ENCODE data around the gene TPSB2. TPM values are rescaled to one million over a fixed set of nuclear protein-coding genes. Genes with fewer than 3 reads are reported as not detected.
"Not testable (repeated sequence)": the region's sequence is repeated elsewhere in the genome, so short reads cannot be mapped to it uniquely, and the experiment has no call there.

Gene TPSB2
- total RNA-seq, 1 donor from 2014 or later, result 22.1 TPM

DNA sequence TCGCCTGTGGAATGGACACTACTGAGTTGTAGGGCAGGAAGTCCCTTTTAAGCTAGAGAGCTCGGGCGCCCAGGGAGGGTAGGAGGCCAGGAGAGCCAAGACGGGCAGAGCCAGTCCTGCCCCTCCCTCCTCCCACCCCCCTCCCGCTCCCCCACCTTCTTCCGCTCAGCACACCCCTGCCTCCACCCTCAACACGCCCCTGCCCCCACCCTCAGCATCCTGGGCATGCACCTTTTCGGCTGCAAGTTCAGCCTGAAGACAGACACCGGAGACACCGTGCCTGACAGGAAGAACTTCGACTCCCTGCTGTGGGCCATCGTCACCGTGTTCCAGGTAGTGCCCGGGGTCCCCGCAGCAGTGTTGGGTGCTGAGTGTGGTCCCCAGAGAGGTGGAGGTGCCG lies 23.2 kb downstream of the TPSB2 start:
- no peak for DNase-seq (ENCODE audit: low spot score)

DNA sequence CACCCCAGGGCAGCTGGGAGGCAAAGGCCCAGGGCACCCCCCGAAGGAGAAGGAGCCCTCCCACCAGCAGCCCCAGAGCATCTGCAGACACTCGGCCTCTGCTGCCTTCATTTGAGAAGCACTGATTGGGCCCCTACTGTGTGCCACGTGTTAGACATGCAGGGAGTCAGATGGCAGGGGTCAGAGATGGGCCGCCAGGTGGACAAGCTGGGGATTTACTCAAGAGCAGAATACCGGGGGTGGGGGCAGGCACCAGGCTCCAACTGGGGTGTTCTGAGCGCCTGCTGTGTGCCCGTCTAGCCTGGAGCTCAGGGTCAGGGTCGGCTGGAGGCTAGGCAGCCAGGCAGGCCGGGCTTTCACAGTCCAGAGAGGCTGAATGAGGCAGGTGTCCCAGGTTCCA lies 23.7 kb downstream of the TPSB2 start:
- DNase-seq (ENCODE audit: low spot score), result no peak

DNA sequence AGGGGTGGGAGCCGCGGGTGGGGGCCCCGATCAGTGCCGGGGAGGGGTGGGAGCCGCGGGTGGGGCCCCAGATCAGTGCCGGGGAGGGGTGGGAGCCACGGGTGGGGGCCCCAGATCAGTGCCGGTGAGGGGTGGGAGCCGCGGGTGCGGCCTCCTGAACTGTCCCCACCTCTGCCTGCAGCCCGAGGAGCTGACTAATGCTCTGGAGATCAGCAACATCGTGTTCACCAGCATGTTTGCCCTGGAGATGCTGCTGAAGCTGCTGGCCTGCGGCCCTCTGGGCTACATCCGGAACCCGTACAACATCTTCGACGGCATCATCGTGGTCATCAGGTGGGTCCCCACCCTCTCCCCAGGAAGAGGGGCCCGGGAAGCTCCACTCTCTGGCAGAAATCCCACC lies 25.1 kb downstream of the TPSB2 start:
- DNase-seq (ENCODE audit: low spot score), result no peak

DNA sequence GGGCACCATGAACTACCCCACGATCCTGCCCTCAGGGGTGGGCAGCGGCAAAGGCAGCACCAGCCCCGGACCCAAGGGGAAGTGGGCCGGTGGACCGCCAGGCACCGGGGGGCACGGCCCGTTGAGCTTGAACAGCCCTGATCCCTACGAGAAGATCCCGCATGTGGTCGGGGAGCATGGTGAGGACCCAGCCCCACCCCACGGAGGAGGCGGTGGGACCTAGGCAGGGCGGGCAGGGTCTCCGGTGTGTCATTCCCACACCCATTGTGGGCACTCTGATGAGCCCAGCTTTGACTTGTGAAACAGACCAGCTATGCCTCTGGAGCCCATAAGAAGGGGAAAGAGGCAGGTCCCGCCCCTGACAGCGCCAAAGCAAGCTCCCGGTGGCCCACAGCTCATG lies 27.7 kb downstream of the TPSB2 start:
- no peak for DNase-seq (ENCODE audit: low spot score)

DNA sequence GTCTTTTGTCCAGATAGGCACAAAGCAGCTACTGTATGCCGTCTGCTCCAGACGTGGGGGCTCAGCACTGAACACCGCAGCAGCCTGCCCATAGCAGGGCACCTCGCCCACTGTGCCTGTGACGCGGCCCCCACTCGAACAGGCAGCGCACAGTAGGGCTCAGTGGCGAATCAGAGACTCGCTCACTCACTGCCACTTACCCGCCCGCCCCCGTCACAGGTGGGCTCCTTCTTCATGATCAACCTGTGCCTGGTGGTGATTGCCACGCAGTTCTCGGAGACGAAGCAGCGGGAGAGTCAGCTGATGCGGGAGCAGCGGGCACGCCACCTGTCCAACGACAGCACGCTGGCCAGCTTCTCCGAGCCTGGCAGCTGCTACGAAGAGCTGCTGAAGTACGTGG lies 28.5 kb downstream of the TPSB2 start:
- DNase-seq (ENCODE audit: low spot score), result no peak

DNA sequence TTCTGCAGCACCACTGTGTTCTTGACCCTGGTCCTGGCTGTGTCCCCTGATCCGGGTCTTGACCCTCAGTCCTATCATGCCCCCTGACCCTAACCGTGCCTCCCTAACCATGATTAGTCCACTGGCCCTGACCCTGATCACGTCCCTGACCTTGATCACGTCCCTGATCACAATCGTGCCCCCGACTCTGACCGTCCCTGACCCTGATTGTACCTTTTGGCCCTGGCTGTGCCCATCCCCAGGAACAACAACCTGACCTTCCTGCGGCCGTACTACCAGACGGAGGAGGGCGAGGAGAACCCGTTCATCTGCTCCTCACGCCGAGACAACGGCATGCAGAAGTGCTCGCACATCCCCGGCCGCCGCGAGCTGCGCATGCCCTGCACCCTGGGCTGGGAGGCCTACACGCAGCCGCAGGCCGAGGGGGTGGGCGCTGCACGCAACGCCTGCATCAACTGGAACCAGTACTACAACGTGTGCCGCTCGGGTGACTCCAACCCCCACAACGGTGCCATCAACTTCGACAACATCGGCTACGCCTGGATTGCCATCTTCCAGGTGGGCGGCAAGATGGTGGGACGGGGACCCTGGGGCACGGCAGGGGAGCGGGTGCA lies 29.9 kb downstream of the TPSB2 start:
- DNase-seq (ENCODE audit: low spot score), result no peak

DNA sequence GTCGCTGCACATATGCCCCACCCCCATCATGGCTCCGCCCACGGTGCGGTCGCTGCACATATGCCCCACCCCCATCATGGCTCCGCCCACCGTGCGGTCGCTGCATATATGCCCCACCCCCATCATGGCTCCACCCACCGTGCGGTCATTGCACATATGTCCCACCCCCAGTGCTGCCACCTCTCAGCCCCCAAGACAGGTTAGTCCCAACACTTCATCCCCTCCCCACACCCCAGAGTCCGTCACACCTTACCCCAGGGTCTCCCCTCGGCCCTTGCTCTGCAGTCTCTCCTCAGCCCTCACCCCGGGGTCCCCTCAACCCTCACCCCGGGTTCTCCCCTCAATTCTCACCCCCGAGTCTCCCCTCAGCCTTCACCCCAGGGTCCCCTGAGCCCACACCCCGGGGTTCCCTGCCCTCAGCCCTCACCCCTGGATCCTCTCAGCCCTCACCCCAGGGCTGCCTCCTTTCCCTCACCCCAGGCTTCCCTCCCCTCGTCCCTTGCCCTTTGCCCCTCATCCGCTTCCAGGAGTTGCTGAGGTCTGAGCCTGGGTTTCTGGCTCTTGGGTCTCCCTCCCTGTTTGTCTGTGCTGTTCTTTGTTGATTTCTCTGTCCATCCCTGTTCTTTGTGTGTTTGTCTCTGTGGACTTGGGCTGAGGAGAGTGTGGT lies 30.5 kb downstream of the TPSB2 start:
- DNase-seq (ENCODE audit: low spot score), result no peak

DNA sequence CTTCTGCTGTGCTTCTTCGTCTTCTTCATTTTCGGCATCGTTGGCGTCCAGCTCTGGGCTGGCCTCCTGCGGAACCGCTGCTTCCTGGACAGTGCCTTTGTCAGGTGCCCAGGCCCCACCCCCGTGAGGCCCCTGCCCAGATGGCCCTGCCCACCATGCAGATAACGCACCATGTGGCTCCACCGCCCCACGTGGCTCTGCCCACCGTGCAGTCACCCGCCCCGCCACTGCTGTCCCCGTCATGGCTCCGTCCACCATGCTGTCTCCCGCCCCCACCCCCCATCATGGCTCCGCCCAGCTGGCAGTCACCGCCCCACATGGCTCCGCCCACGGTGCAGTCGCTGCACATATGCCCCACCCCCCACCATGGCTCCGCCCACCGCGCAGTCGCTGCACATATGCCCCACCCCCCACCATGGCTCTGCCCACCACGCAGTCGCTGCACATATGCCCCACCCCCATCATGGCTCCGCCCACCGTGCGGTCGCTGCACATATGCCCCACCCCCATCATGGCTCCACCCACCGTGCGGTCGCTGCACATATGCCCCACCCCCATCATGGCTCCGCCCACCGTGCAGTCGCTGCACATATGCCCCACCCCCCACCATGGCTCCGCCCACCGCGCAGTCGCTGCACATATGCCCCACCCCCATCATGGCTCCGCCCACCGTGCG lies 31.2 kb downstream of the TPSB2 start:
- not testable (repeated sequence) for DNase-seq (ENCODE audit: low spot score)

DNA sequence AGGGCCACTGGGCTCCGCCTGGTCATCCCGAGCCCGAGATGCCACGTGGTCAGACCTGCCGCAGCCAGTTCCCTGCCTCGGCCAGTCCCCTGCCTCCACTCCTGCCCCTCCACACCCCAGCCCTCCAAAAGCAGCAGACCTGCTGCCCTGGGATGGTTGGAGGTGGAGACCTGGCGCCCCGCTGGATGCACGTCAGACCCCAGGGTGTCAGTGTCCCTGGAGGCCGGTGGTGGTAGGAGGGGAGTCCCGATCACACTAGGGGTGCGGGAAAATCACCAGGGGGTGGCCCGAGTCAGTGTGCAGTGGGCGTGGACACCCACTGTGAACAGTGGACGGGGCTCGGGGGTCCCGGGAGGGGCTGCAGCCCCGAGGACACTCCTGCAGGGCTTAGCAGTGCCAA lies 31.8 kb downstream of the TPSB2 start:
- DNase-seq (ENCODE audit: low spot score), result no peak

DNA sequence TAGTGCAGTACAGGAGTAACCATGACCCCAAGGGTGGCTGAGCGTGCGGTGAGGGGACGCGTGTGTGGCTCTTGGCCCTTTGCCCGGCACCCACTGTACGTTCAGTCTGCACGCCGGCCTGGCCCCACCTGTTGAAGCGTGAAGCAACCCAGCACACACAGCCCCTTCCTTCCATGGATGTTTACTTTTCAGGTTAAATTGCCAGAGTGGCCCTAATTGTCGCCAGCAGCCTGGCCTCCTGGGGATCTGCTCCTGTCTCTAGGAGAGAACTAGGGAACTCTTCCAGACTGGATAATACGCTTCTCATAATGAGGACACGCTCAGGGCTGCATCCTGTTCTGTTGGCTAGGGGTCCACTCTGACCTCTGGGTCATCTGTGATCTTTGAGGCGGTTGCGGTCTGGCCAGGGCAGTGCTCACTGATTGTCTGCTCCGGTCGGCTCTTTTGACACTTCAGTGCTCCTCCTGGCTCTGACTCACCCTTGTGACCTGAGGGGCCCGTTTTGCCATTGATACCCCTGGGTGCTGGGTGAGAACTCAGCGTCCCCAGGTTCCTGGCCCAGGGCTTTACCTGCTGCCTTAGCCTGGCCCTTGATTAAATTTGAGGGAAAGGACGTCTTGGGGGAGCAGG lies 32.6 kb downstream of the TPSB2 start:
- no peak for DNase-seq (ENCODE audit: low spot score)

DNA sequence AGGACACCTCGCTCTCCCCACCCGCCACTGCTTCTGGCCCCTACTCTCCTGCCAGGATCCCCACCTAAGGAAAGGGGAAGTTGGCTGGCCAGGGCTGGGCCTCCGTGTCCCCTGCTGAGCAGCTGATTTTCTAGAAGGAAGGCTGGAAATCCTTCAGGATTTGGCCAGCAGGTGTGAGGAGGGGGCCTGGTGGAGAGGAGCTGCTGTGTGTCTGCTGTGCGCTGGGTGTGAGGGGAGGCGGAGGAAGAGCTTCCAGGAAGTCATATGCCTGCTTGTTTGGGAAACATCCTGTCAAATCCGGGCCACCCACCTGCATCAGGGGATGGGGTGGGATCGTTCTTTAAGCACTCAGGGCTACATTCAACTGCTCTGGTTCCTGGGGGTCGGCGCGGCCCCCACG lies 33.5 kb downstream of the TPSB2 start:
- no peak for DNase-seq (ENCODE audit: low spot score)

DNA sequence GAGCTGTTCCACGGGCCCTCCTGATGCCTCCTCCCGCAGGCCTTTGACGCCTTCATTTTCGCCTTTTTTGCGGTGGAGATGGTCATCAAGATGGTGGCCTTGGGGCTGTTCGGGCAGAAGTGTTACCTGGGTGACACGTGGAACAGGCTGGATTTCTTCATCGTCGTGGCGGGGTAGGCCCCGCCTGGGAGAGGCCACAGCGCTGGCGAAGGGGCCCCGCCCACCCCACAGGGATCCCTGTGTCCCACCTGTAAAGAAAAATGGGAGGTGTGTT lies 34.7 kb downstream of the TPSB2 start:
- no peak for DNase-seq (ENCODE audit: low spot score)

DNA sequence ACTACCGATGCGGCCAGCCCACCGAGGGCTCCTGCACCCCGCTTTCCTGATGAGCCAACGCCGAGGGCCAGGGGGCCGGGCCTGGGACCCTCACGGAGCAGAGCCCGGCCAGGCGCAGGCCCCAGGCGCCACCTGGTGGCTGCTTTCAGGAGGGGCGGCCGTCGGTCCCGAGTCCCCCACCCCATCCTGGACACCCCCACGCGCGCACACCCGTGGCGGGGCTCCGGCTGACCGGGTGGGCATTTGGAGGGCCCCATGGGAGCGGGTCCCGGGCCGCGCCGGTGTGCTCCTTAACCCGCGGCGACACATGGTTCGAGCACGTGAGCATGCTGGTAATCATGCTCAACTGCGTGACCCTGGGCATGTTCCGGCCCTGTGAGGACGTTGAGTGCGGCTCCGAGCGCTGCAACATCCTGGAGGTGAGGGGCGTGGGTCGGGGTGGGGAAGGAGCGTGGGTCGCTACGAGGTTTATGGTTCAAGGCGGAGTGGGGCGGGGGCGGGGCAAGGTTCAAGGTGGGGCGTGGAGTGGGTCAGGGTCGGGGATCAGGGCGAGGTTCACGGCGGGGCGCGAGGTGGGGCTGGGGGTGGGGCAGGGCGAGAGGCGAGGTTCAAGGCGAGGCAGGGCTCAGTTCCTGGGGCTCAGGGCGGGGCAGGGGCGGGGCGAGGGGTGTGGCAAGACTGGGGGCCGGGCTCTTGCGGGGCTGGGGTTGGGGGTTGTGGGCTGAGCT lies 35.2 kb downstream of the TPSB2 start:
- DNase-seq (ENCODE audit: low spot score), result no peak

DNA sequence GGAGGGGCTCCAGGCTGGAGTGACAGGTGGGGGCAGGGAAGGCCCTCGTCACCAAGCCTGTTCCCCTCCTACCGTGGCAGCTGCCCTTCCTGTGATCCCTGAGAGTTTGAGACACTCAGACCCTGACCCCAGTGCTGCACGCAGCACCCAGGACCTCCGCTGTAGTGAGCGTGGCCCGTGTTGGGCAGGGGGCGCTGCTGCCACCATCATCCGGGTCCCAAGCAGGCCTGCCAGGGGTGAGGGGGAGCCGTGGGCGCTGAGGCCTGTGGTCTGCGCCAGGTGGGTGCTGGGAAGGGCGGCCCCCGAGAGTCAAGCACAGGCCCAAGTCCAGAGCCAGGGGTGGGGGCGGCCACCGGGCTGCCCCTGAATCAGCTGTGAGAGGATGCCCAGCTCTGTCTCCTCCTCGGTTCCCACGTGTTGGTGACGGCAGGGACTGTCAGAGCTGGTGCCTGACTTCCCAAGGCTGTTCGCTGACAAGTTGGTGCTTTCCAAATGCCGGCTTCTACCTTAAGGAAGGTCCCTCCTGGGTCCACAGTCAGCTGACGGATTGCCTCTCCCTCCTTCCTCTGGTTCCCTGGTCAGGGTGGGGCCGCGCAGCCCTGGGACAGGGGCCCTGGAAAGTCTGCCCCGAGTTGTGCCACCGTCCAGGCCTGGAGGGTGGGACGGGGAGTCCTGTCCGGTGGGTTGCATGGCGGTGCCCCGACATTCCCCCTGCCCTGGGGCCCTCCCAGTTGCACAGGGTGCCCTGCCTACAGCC lies 36.0 kb downstream of the TPSB2 start:
- no peak for DNase-seq (ENCODE audit: low spot score)

DNA sequence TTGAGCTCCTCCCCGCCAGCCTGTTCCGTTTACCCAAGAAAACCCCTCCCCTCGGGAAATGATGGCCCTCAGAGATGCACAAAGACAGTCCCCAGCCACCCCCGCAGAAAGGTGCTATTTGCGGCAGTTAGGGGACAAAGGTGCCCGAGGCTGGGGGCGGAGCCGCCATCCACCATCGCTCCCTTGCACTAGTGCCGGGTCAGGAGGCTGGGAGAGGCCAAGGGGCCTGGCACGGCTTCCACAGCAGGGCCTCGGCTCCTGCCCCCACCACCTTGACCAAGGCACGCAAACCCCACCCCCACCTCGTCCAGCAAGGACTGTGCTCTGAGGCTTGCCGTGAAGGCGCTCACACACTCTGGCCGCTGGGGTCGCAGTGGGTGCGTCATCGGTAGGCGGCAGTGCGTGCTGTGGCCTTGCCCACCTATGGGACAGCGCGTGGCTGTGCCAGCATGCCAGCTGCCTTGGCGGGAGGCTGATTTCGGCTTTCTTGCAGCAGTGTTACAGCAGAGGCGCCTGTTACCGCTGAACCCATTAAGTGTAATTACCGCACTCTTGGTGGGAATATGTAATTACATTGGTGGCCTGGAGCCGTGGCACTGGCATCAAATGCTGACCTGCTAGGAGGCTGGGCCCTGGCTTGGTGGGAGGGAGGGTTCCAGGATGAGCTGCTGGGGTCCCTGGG lies 36.7 kb downstream of the TPSB2 start:
- no peak for DNase-seq (ENCODE audit: low spot score)

DNA sequence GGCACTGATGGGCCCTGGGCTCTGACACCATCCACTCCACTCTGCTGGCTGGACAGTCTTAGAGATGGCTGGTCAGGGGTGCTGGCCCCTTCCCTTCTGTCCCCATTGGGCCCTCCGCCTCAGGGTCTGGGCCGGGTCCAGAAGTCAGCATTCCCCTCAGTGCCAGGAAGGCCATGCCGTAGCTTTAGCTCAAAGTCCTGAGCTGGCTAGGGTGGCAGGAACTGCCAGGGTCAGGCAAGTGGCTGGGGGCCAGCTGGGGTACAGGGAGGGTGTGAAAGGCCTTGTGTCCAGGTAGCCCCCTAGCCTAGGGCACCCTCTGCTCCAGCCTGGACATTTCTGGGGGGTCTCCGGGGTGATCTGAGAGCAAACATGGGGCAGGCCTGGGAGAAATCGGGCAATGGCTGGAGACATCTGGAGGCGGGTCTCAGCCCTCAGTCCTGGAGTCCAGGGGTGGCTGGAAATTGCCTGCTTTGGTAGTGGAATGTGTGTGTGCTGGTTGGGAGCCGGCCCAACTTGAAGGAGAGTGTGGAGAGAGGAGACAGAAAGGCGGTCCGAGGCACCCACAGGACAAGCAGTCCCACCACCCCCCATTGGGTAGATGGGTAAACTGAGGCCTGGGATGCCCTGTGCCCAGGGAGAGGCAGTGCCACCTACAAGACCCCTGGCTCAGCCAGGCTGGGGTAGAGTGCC lies 37.5 kb downstream of the TPSB2 start:
- DNase-seq (ENCODE audit: low spot score), result no peak

DNA sequence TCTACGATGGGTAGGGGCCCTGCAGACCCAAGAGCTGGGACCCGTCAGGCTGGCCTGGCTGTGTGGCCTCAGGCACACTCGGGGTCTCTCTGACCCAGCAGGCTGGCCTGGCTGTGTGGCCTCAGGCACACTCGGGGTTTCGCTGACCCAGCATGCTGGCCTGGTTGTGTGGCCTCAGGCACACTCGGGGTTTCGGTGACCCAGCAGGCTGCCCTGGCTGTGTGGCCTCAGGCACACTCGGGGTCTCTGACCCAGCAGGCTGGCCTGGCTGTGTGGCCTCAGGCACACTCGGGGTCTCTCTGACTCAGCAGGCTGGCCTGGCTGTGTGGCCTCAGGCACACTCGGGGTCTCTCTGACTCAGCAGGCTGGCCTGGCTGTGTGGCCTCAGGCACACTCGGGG lies 39.2 kb downstream of the TPSB2 start:
- DNase-seq (ENCODE audit: low spot score), result not testable (repeated sequence)

DNA sequence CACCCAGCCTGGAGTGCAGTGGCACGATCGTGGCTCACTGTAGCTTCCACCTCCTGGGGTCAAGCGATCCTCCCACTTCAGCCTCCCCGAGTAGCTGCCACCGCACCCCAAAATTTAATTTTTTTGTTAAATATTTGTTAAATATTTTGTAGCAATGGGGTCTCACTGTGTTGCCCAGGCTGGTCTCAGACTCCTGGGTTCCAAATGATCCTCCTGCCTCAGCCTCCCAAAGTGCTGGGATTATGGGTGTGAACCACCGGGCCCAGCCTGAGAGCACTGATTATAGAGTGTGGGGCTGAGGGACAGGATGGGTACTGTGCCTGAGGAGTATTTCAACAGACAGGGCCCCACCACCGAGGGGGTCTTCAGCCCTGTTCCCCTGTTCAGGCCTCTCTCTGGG lies 40.5 kb downstream of the TPSB2 start:
- DNase-seq (ENCODE audit: low spot score), result no peak

DNA sequence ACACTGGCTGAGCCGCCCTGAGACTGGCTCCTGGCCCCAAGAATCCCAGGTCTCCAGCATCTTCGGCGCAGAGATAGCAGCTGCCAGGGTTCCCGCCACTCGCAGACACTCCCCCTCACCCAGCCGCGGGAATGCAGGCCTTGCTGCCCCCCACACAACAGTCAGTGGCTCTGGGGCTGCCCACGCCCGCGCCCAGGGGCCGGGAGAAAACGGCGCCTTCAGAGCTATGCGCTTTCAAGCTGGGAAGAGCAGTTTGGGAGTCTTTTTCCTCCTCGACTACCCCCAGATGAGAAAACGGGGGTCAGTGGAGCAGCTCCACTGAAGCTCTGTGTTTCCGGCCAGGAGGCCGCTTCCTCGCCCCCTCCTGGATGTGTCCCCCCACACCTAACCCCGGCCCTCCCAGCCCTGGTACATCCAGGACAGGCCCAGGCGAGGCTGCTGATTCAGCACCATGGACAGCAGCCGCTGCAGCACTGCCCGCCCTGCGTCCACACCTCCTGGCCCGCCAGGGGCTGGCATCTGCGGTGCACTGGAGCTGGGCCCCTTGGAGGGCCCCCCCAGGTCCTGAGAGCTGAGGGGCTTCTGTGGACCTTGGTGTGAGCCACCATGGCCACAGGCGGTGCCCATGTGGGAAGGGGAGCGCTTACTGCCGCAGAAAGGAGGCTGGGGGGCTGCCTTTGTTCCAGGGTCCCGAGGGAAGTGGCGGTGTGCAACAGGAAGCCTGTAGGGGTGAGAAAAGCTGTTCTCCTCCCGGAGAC lies 41.4 kb downstream of the TPSB2 start:
- DNase-seq (ENCODE audit: low spot score), result no peak
